NCI-H2196 (cell line): ENCODE results near the gene ZSCAN20.

ENCODE experiments used
- DNase-seq: peaks from one replicate; lab custom pipeline; 2025; ENCODE audit not compliant: unreplicated experiment; lab: John Stamatoyannopoulos, UW

The ZSCAN20 gene

DNA sequence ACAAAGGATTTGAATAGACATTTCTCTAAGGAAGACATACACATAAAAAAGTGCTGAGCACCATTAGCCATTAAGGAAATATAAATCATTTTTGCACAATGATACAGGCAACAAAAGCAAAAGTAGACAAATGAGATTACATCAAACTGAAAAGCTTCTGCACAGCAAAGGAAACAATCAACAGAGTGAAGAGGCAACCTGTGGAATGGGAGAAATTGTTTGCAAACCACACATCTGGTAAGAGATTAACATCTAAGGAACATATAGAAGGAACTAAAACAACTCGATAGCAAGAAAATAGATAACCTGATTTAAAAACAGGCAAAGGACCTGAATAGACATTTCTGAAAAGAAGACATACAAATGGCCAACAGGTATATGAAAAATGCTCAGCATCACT is 57.5 kb downstream of the ZSCAN20 start:
- DNase-seq = no peak

- no peak for DNase-seq
Observed at GRCh38 chr1:33532250-33532649, 59.8 kb downstream of the ZSCAN20 start.

DNA sequence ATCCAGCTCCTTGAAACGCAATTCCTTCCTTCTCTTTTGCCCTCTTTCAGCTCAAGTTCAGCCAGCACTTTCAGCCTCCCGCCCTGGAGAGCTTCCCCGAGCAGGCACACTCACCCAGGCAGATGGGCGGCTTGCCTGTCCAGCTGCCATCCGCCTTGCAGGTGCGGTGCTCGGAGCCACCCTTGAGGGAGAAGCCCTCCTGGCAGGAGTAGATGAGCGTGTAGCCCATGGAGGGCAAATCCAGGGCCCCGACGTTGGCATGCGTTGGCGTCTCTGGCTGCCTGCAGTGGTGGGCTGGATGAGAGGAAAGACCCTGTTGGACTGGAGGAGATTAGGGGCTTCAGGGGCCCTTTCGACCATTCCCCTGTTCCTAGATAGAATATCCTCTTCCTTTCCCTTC is 60.5 kb downstream of the ZSCAN20 start:
- DNase-seq = no peak

DNA sequence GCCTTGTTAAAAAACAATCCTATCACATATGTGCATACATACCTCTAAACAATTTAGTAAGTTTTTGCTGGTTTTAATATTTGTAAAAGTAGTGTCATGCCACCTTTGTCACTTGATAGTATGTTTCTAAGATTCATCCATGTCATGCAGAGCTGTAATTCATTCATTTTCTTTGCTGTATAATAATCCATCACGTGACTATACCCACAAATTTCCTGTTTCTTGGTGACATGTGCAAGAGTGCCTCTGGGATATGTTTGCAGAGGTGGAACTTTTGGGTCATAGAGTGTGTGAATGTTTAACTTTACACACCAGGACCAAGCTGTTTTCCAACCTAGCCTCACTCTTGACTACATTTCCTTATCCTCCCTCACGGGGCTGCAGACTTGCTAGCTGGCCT is 62.9 kb downstream of the ZSCAN20 start:
- DNase-seq = no peak

GRCh38 chr1:33537885-33538284 is 65.4 kb downstream of the ZSCAN20 start:
- no peak for DNase-seq

- no peak for DNase-seq
Observed at GRCh38 chr1:33541966-33542365, 69.5 kb downstream of the ZSCAN20 start.
